Stimulated activated memory B cell treated with anti-CD40 and anti-IgM and Interleukin-4, amounts not matched to agents 10 μg/mL and 1 μg/mL and 100 μg/mL, for 72 hours (primary cell): ENCODE measurements around the gene SLC25A11.

Experiments used
- ATAC-seq: fragments of 150-1000 bp; cut with Tn5 transposase; 2 replicates; pipeline ENCODE4 v1.10.0; 2021
- H3K27ac Mint-ChIP-seq: one replicate; pipeline ENCODE4 v1.8.0; 2022; ENCODE audit warnings: mild to moderate bottlenecking, mixed read lengths
- H3K27me3 Mint-ChIP-seq: one replicate; pipeline ENCODE4 v1.8.0; 2022; ENCODE audit warnings: mixed read lengths
- H3K36me3 Mint-ChIP-seq: one replicate; pipeline ENCODE4 v1.8.0; 2022; ENCODE audit warnings: mixed read lengths
- H3K4me1 Mint-ChIP-seq: one replicate; pipeline ENCODE4 v1.8.0; 2022; ENCODE audit warnings: mixed read lengths
- H3K4me3 Mint-ChIP-seq: one replicate; pipeline ENCODE4 v1.8.0; 2022; ENCODE audit warnings: mild to moderate bottlenecking, moderate library complexity, mixed read lengths
- H3K9me3 Mint-ChIP-seq: one replicate; pipeline ENCODE4 v1.8.0; 2022; ENCODE audit warnings: mixed read lengths

The SLC25A11 gene

GRCh38 chr17:4950746-4951204 is 10.9 kb upstream of the SLC25A11 start, which contains the start of gene ENO3:
ENO3 (plus strand) TSS chr17:4951119; CDS start chr17:4951830, 711 bp downstream.
- peak within 1 kb of the TSS; percentile 87 for H3K4me3 Mint-ChIP-seq
- ATAC-seq: no peak
- H3K27ac Mint-ChIP-seq: peak within 1 kb of the TSS; percentile 92
- H3K9me3 Mint-ChIP-seq: no peaks in the 10 kb centered on the region
- H3K36me3 Mint-ChIP-seq: peaks cover 22% of the 10 kb centered on the region
- no peaks in the 10 kb centered on the region for H3K27me3 Mint-ChIP-seq
- peaks cover 39% of the 10 kb centered on the region for H3K4me1 Mint-ChIP-seq

DNA sequence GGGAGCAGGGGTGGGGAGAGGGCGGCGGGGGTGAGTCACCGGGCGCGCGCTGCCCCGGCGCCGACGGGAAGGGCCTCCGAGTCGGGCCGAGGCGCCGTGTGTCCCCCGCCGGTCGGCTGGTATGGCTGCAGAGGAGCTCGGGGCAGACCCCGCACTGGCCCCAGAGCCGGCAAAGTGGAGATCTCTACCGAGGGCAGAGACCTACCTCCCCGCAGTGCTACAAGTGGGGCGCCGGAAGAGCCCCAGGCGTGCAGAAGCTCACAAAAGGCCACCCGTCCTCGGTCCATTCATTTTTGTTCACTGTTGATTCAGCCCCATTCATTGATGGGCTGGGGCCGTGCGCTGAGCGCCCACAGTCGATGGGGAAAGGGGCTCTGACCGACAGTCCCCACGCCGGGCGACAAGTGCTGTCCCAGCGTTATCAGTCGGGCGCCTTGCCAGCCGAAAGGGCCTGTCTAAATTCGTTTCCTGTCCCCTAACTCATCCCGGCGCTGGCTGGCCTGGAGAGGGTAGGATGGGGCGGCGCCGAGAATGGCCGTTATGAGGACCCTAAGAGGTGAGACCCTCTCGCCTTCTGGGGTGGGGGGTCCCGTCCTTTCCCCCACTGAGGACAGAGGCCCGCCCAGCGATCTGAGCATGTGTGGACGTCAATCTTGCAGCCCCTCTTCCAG is 10.4 kb upstream of the SLC25A11 start:
- Mint-ChIP-seq H3K27ac (peak overlapping the region; percentile 92), H3K9me3 (no peaks in the 10 kb centered on the region), H3K36me3 (peaks cover 24% of the 10 kb centered on the region), H3K27me3 (no peaks in the 10 kb centered on the region), H3K4me3 (peak overlapping the region; percentile 87), H3K4me1 (peaks cover 44% of the 10 kb centered on the region)
- no peak for ATAC-seq

DNA sequence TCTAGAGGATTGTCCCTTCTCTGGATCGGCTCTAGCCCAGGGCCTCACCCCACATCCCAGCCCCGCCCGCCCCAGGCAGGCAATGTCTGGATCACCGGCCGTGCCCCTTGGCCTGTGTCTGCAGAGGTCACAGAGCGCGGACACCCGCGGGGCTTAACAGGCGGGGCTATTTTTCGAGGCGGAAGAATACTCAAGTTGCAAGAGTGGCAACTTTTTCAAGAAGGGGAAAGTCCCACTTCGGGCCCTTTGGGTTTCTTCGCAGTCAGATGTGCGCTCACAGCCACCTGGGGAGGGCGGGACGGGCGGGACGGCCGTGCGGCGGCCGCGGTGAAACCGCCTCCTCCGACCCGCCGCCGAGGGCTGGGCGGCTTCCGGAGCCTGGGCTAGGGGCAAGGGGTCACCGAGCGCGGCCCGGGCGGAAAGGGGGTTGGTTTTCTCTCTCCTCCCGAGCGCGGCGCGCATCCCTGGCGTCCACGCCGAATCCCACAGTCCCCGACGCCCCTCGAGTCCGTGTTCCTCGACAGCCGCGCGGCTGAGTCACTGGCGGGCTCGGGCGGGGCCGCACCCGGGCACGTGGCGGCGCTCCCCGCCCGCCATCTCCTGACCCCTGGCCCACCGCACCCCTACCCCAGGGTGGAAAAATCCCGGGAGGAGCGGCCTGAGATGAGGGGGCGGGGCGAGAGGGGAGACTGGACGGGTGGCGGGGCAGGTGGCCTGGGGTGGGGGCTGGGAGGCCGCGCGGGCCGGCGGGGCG is 9.7 kb upstream of the SLC25A11 start:
- peak overlapping the region; percentile 95 for H3K4me3 Mint-ChIP-seq
- no peaks in the 10 kb centered on the region for H3K9me3 Mint-ChIP-seq
- ATAC-seq: peak; percentile 62
- peak overlapping the region; percentile 92 for H3K27ac Mint-ChIP-seq
- no peaks in the 10 kb centered on the region for H3K27me3 Mint-ChIP-seq
- peaks cover 52% of the 10 kb centered on the region for H3K4me1 Mint-ChIP-seq
- H3K36me3 Mint-ChIP-seq: peaks cover 31% of the 10 kb centered on the region

- Mint-ChIP-seq H3K4me1 (peaks cover 57% of the 10 kb centered on the region), H3K9me3 (no peaks in the 10 kb centered on the region)
Observed at GRCh38 chr17:4948931-4949320, 9.1 kb upstream of the SLC25A11 start.

DNA sequence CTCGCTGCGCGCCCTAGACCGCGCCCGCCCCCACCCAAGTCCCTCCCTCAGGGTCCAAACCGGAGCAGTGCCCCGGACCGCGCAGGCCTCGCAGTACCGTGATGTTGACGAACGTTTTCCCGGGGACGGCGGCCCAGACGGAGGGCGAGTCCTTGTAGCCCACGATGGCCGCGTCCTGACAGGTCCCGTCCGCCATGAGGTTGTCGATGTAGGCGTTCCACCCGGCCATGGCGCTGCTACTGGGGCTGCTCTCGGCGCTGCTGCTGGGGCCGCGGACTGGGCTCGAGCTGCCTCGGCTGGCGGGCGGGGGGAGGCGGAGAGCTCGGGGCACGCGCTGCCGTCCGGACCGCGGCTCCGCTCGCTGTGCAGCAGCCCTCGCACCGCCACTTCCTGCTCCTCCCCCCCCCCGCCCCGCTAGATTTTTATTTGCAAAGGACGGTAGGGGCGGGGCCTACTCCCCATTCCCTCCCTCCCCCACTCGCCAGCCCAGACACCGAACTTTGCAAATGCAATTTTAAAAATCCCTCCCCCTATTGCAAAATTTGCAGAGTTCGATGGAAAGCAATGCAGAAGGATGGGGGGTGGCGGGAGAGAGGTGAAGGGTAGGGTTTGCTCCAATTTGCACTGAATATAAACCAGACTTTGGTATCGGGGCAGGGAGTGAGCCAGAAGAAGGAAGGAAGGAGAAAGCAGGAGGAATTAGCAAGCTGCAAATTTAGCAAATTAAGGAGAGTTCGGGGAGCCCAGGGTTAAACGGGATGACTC is 8.5 kb upstream of the SLC25A11 start, which contains the start of gene PFN1:
TSS of gene PFN1 (minus strand) at position 365 of the 765 bp plus-strand sequence. CDS start at position 229, 136 bp downstream.
- H3K4me1 Mint-ChIP-seq: peaks cover 63% of the 10 kb centered on the region

More at GRCh38 chr17:4948931-4949320, 9.1 kb upstream of the SLC25A11 start:
- H3K27me3 Mint-ChIP-seq: no peaks in the 10 kb centered on the region
- ATAC-seq: peak; percentile 79
- peak overlapping the region; percentile 95 for H3K4me3 Mint-ChIP-seq
- peaks cover 37% of the 10 kb centered on the region for H3K36me3 Mint-ChIP-seq
- peak overlapping the region; percentile 92 for H3K27ac Mint-ChIP-seq

DNA sequence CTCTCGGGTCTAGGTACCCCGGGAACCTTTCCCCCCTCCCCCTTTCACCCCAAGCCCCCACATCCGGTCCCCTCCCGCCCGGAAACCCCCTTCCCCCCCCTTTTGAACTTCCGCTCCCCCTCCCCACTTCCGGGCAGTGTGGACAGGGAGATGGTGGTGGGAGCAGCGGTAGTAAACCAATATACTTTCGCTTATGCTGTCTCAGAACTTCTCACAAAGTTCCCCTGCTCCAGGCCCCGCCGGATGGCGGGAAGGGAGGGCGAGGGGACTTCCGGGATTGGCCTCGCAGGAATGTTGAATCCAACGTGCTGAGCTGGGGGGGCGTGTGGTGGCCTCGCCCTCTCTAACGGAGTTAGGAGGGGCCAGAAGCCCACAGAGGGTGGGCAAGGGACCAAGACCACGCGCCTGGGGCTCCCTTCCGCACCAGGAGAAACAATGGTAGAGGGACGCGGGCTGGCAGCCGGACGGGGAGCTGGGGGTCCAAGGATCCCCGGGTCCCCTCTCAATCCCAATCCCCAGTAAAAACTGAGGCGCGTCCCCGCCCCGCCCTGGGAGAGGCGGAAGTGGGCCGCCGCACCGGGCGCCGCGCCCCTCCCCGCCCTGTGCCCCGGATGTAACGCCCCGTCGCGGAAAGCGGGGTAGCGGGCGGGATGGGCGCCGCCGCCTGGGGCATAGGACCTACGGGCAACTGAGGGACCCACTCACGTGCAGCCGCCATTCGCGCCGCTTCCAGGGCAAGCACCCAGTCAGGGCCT is 7.7 kb upstream of the SLC25A11 start:
- peak overlapping the region; percentile 95 for H3K4me3 Mint-ChIP-seq
- peaks cover 71% of the 10 kb centered on the region for H3K4me1 Mint-ChIP-seq
- peaks cover 48% of the 10 kb centered on the region for H3K36me3 Mint-ChIP-seq
- peak; percentile 37 for ATAC-seq
- no peaks in the 10 kb centered on the region for H3K27me3 Mint-ChIP-seq
- H3K9me3 Mint-ChIP-seq: no peaks in the 10 kb centered on the region
- H3K27ac Mint-ChIP-seq: peak overlapping the region; percentile 92

More for the DNA sequence above, 8.5 kb upstream of the SLC25A11 start, which contains the start of gene PFN1:
- peaks cover 40% of the 10 kb centered on the region for H3K36me3 Mint-ChIP-seq
- H3K27me3 Mint-ChIP-seq: no peaks in the 10 kb centered on the region
- no peaks in the 10 kb centered on the region for H3K9me3 Mint-ChIP-seq
- ATAC-seq: peak; percentile 62
- H3K27ac Mint-ChIP-seq: peak within 1 kb of the TSS; percentile 92
- peak within 1 kb of the TSS; percentile 95 for H3K4me3 Mint-ChIP-seq

- Mint-ChIP-seq H3K27me3 (no peaks in the 10 kb centered on the region), H3K4me1 (peaks cover 75% of the 10 kb centered on the region), H3K27ac (peak overlapping the region; percentile 92), H3K36me3 (peaks cover 51% of the 10 kb centered on the region), H3K9me3 (no peaks in the 10 kb centered on the region), H3K4me3 (peak overlapping the region; percentile 95)
- ATAC-seq: no peak
Observed at GRCh38 chr17:4947010-4947410, 7.2 kb upstream of the SLC25A11 start.

GRCh38 chr17:4946312-4946976 is 6.6 kb upstream of the SLC25A11 start:
- Mint-ChIP-seq H3K4me1 (peaks cover 75% of the 10 kb centered on the region), H3K4me3 (peak overlapping the region; percentile 95), H3K9me3 (no peaks in the 10 kb centered on the region), H3K27ac (peak overlapping the region; percentile 92), H3K27me3 (no peaks in the 10 kb centered on the region), H3K36me3 (peaks cover 57% of the 10 kb centered on the region)
- ATAC-seq: no peak

- H3K4me3 Mint-ChIP-seq: peak overlapping the region; percentile 95
- H3K27ac Mint-ChIP-seq: peak overlapping the region; percentile 92
- peaks cover 62% of the 10 kb centered on the region for H3K36me3 Mint-ChIP-seq
- no peaks in the 10 kb centered on the region for H3K9me3 Mint-ChIP-seq
- H3K4me1 Mint-ChIP-seq: peaks cover 75% of the 10 kb centered on the region
- ATAC-seq: no peak
- H3K27me3 Mint-ChIP-seq: no peaks in the 10 kb centered on the region
Observed at GRCh38 chr17:4945944-4946280, 6.1 kb upstream of the SLC25A11 start.

GRCh38 chr17:4945176-4945943 is 5.5 kb upstream of the SLC25A11 start:
- peak overlapping the region; percentile 95 for H3K4me3 Mint-ChIP-seq
- peaks cover 66% of the 10 kb centered on the region for H3K36me3 Mint-ChIP-seq
- H3K9me3 Mint-ChIP-seq: no peaks in the 10 kb centered on the region
- H3K27ac Mint-ChIP-seq: peak overlapping the region; percentile 92
- no peaks in the 10 kb centered on the region for H3K27me3 Mint-ChIP-seq
- peak; percentile 47 for ATAC-seq
- H3K4me1 Mint-ChIP-seq: peaks cover 71% of the 10 kb centered on the region

- no peaks in the 10 kb centered on the region for H3K9me3 Mint-ChIP-seq
- peak overlapping the region; percentile 92 for H3K27ac Mint-ChIP-seq
- H3K4me3 Mint-ChIP-seq: peak overlapping the region; percentile 95
- H3K36me3 Mint-ChIP-seq: peaks cover 66% of the 10 kb centered on the region
- no peak for ATAC-seq
- peaks cover 68% of the 10 kb centered on the region for H3K4me1 Mint-ChIP-seq
- H3K27me3 Mint-ChIP-seq: no peaks in the 10 kb centered on the region
Observed at GRCh38 chr17:4944554-4945175, 4.8 kb upstream of the SLC25A11 start.

- peak overlapping the region; percentile 92 for H3K27ac Mint-ChIP-seq
- ATAC-seq: no peak
Observed at GRCh38 chr17:4944163-4944553, 4.3 kb upstream of the SLC25A11 start.

More at GRCh38 chr17:4944163-4944553, 4.3 kb upstream of the SLC25A11 start:
- Mint-ChIP-seq H3K4me3 (peak overlapping the region; percentile 95), H3K4me1 (peaks cover 69% of the 10 kb centered on the region), H3K36me3 (peaks cover 66% of the 10 kb centered on the region), H3K9me3 (no peaks in the 10 kb centered on the region), H3K27me3 (no peaks in the 10 kb centered on the region)
